ENCODE results near the gene SYS1. TPM values are rescaled to one million over a fixed set of nuclear protein-coding genes. Genes with fewer than 3 reads are reported as not detected.

Gene SYS1
- total RNA-seq, 1 experiment from 2014 or later, result 19.1 TPM

DNA sequence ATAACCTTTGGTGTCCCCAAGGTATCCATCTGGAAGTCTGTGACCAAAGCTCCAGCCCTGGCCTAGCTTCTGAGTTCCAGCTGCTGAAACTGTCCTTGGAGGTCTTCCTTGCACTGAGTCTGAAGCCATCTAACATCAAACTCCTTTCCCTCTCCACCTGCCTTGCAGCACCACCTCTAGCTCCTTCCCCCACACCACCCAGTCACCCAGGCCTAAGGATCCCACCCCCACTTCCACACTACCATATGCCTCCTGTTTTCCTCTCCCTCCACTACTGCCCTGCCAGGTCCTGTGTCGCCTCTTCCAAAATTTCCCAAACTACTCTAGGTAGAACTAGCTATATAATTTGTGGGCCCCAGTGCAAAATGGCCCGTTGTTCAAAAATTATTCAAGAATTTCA is 44.0 kb upstream of the SYS1 start:
- TF ChIP-seq, protein P1, sequence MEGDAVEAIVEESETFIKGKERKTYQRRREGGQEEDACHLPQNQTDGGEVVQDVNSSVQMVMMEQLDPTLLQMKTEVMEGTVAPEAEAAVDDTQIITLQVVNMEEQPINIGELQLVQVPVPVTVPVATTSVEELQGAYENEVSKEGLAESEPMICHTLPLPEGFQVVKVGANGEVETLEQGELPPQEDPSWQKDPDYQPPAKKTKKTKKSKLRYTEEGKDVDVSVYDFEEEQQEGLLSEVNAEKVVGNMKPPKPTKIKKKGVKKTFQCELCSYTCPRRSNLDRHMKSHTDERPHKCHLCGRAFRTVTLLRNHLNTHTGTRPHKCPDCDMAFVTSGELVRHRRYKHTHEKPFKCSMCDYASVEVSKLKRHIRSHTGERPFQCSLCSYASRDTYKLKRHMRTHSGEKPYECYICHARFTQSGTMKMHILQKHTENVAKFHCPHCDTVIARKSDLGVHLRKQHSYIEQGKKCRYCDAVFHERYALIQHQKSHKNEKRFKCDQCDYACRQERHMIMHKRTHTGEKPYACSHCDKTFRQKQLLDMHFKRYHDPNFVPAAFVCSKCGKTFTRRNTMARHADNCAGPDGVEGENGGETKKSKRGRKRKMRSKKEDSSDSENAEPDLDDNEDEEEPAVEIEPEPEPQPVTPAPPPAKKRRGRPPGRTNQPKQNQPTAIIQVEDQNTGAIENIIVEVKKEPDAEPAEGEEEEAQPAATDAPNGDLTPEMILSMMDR (IDR thresholded peaks at IDR 0.05; ENCODE audit: unreplicated experiment), result no peak
- H3K9me3 Mint-ChIP-seq (ENCODE audit: unreplicated experiment), result no peaks in the 10 kb centered on the region
- H3K27ac Mint-ChIP-seq (ENCODE audit: low read depth, unreplicated experiment), result no peak overlapping the region
- no peak overlapping the region for H3K4me3 Mint-ChIP-seq (ENCODE audit: unreplicated experiment)
- no TSS peak for BruUV-seq (replicated peaks)
- CTCF ChIA-PET, result interaction anchor here (0.5 to 7.6 kb wide), 82 partner anchors 8 to 1254 kb away, joined by 3 to 158 read pairs (median 4); partner anchors contain the start of genes MATN4, PIGT, SYS1 and WFDC10A
- POLR2A ChIA-PET, result interaction anchor here (0.7 to 37.4 kb wide), 8 partner anchors 16 to 460 kb away, joined by 3 to 1328 read pairs (median 7); partner anchors contain the start of genes PIGT, SDC4 and SYS1
- intact Hi-C loops (cut with micrococcal nuclease), result loop anchor here (1.0 to 2.0 kb wide), 4 partner anchors 44 to 452 kb away; partner anchors contain the start of gene SYS1
- H3K4me1 Mint-ChIP-seq (ENCODE audit: insufficient read depth, unreplicated experiment), result peaks cover 6% of the 10 kb centered on the region
- peaks cover 2% of the 10 kb centered on the region for H3K36me3 Mint-ChIP-seq (ENCODE audit: insufficient read depth, unreplicated experiment)
- no peak for DNase-seq (ENCODE audit: unreplicated experiment)
- no peaks in the 10 kb centered on the region for H3K27me3 Mint-ChIP-seq (ENCODE audit: insufficient read depth, unreplicated experiment)

DNA sequence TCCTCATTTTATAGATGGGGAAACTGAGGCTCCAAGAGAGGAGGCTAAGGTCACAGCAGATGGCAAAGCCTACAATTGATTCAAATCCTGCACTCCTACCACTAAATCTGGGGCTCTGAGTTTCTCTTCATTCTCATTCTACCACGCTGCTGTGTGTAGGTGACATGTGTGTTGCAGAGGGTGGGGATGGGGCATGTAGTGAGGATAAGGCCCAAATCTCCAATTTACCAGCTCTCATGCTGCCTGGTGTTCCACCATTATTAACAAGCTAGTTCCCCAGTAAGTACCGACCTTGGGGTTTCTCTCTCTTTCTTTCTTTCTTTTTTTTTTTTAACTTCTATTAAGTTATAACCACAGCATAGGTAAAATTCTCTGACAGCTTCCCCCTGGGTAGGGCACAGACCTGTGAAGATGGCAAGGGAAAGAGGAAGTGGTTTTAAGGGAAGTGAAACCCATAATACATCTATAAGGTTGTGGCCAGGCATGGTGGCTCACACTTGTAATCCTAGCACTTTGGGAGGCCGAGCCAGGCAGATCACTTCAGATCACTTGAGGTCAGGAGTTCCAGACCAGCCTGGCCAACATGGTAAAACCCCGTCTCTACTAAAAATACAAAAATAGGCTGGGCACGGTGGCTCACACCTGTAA is 41.9 kb upstream of the SYS1 start:
- peaks cover 24% of the 10 kb centered on the region for H3K36me3 Mint-ChIP-seq (ENCODE audit: insufficient read depth, unreplicated experiment)
- no peak for DNase-seq (ENCODE audit: unreplicated experiment)
- no TSS peak for BruUV-seq (replicated peaks)
- no peak overlapping the region for H3K27ac Mint-ChIP-seq (ENCODE audit: low read depth, unreplicated experiment)
- H3K9me3 Mint-ChIP-seq (ENCODE audit: unreplicated experiment), result no peaks in the 10 kb centered on the region
- intact Hi-C loops (cut with micrococcal nuclease), result no loop called here
- no peaks in the 10 kb centered on the region for H3K27me3 Mint-ChIP-seq (ENCODE audit: insufficient read depth, unreplicated experiment)
- POLR2A ChIA-PET, result interaction anchor here (0.6 to 37.4 kb wide), 8 partner anchors 8 to 457 kb away, joined by 3 to 1328 read pairs (median 6); partner anchors contain the start of genes SDC4 and SYS1
- H3K4me1 Mint-ChIP-seq (ENCODE audit: insufficient read depth, unreplicated experiment), result peaks cover 6% of the 10 kb centered on the region
- H3K4me3 Mint-ChIP-seq (ENCODE audit: unreplicated experiment), result no peak overlapping the region
- TF ChIP-seq, protein P1 (IDR thresholded peaks at IDR 0.05; ENCODE audit: unreplicated experiment), result no peak
- CTCF ChIA-PET, result interaction anchor here (0.6 to 7.6 kb wide), 30 partner anchors 9 to 1129 kb away, joined by 3 to 158 read pairs (median 4); partner anchors contain the start of genes PIGT, SDC4 and SYS1

DNA sequence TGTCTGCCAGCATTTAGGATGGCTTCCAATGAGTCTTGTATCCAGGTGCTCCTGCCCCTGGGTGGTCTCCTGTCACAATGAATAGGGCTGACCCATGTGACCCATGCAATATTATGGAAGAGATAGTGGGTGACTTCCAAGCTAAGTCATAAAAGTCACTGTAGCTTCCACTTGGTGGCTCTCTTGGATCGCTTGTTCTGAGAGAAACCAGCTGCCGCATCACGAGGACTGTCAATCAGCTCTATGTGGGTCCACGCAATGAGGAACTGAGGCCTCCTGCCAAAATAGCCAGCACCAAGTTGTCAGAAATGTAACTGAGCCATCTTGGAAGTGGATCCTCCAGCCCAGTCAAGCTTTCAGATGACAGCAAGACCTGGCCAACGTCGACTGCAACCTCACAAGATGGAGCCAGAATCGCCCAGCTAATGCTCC is 40.0 kb upstream of the SYS1 start:
- no TSS peak for BruUV-seq (replicated peaks)
- TF ChIP-seq, protein P1 (IDR thresholded peaks at IDR 0.05; ENCODE audit: unreplicated experiment), result peak; percentile 8
- POLR2A ChIA-PET, result interaction anchor here (0.5 to 37.4 kb wide), 8 partner anchors 12 to 652 kb away, joined by 3 to 1328 read pairs (median 4); partner anchors contain the start of genes SDC4, SNX21 and SYS1
- H3K36me3 Mint-ChIP-seq (ENCODE audit: insufficient read depth, unreplicated experiment), result peaks cover 42% of the 10 kb centered on the region
- H3K27me3 Mint-ChIP-seq (ENCODE audit: insufficient read depth, unreplicated experiment), result no peaks in the 10 kb centered on the region
- CTCF ChIA-PET, result interaction anchor here (0.6 to 7.6 kb wide), 22 partner anchors 9 to 448 kb away, joined by 3 to 158 read pairs (median 6); partner anchors contain the start of genes SDC4 and SYS1
- peak overlapping the region; percentile 59 for H3K27ac Mint-ChIP-seq (ENCODE audit: low read depth, unreplicated experiment)
- no peaks in the 10 kb centered on the region for H3K9me3 Mint-ChIP-seq (ENCODE audit: unreplicated experiment)
- H3K4me1 Mint-ChIP-seq (ENCODE audit: insufficient read depth, unreplicated experiment), result peaks cover 6% of the 10 kb centered on the region
- no peak overlapping the region for H3K4me3 Mint-ChIP-seq (ENCODE audit: unreplicated experiment)
- peak; percentile 77 for DNase-seq (ENCODE audit: unreplicated experiment)
- intact Hi-C loops (cut with micrococcal nuclease), result loop anchor here (1.0 kb wide), 1 partner anchor 114 kb away; no protein-coding TSS in a partner anchor

DNA sequence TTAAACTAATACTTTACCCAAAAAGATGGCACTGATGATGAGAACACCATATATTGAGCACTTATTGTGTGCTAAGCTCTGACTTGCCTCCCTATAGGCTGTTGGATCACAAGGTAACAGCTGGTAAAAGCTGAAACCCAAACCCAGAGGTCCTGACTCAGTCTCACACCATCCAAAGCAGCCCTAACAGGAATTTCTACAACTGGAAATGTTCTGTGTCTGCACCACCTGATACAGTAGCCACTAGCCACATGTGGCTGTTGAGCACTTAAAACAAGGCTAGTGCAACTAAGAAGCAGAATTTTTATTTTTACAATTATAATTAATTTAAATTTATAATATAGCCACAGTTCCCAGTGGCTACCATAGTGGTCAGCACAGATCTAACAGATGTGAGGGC is 39.2 kb upstream of the SYS1 start:
- intact Hi-C loops (cut with micrococcal nuclease), result loop anchor here (1.0 kb wide), 1 partner anchor 114 kb away; no protein-coding TSS in a partner anchor
- H3K36me3 Mint-ChIP-seq (ENCODE audit: insufficient read depth, unreplicated experiment), result peaks cover 50% of the 10 kb centered on the region
- no TSS peak for BruUV-seq (replicated peaks)
- H3K27me3 Mint-ChIP-seq (ENCODE audit: insufficient read depth, unreplicated experiment), result no peaks in the 10 kb centered on the region
- CTCF ChIA-PET, result interaction anchor here (0.6 to 7.6 kb wide), 23 partner anchors 9 to 447 kb away, joined by 3 to 158 read pairs (median 5); partner anchors contain the start of genes SDC4 and SYS1
- TF ChIP-seq, protein P1 (IDR thresholded peaks at IDR 0.05; ENCODE audit: unreplicated experiment), result no peak
- H3K27ac Mint-ChIP-seq (ENCODE audit: low read depth, unreplicated experiment), result peak overlapping the region; percentile 59
- no peaks in the 10 kb centered on the region for H3K9me3 Mint-ChIP-seq (ENCODE audit: unreplicated experiment)
- POLR2A ChIA-PET, result interaction anchor here (1.4 to 37.4 kb wide), 4 partner anchors 11 to 558 kb away, joined by 3 to 1328 read pairs (median 28); partner anchors contain the start of genes SDC4 and SYS1
- DNase-seq (ENCODE audit: unreplicated experiment), result no peak
- peaks cover 6% of the 10 kb centered on the region for H3K4me1 Mint-ChIP-seq (ENCODE audit: insufficient read depth, unreplicated experiment)
- no peak overlapping the region for H3K4me3 Mint-ChIP-seq (ENCODE audit: unreplicated experiment)
